Measurements from ENCODE around the gene DRICH1.
A peak's percentile ranks its signal among the peaks of the same experiment; 100 is the strongest.

Gene DRICH1

DNA sequence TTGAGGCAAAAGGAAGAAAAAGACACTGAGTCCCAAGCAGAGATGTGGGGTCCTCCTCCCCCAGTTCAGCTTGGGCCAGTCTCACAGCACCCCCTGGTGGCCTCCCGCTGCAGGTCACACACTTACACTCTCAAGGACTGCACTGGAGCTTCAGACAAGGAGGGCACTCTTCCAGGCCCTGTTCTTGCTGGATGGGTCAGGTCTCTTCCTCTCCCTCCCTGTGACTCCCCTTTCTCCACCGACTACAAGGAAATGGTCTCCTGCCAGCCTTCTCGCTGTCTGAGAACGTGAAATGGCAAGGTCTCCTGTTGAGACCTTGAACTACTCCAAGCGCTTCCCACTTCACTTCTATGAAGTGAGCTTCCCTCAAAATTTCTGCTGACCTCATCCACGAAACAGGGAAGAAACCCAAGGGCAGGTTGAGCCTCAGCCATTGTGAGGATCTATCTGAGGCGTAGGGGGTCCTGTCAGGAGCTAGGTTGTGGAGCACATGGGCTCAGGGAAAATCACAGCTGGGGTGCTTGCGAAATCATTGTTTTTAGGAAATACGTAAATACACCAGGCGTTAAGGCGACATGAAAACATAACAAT lies 40.8 kb downstream of the DRICH1 start:
- no peak for TF ChIP-seq ARNTL (CRISPR knock-in tag; IDR thresholded peaks at IDR 0.05; ENCODE audit: borderline replicate concordance, low read depth)
- TF ChIP-seq CSDC2 (CRISPR knock-in tag; IDR thresholded peaks at IDR 0.05): no peak
- TF ChIP-seq BACH2 (CRISPR knock-in tag; IDR thresholded peaks at IDR 0.05; ENCODE audit: borderline replicate concordance): no peak
- no peak for TF ChIP-seq ESRRG (CRISPR knock-in tag; IDR thresholded peaks at IDR 0.05)
- TF ChIP-seq ISL1 (CRISPR knock-in tag; IDR thresholded peaks at IDR 0.05): no peak
- no peak for TF ChIP-seq GLIS3 (CRISPR knock-in tag; IDR thresholded peaks at IDR 0.05)
- no peak for TF ChIP-seq POU6F1 (CRISPR knock-in tag; IDR thresholded peaks at IDR 0.05; ENCODE audit: borderline replicate concordance, low read depth)
- TF ChIP-seq, protein P1, sequence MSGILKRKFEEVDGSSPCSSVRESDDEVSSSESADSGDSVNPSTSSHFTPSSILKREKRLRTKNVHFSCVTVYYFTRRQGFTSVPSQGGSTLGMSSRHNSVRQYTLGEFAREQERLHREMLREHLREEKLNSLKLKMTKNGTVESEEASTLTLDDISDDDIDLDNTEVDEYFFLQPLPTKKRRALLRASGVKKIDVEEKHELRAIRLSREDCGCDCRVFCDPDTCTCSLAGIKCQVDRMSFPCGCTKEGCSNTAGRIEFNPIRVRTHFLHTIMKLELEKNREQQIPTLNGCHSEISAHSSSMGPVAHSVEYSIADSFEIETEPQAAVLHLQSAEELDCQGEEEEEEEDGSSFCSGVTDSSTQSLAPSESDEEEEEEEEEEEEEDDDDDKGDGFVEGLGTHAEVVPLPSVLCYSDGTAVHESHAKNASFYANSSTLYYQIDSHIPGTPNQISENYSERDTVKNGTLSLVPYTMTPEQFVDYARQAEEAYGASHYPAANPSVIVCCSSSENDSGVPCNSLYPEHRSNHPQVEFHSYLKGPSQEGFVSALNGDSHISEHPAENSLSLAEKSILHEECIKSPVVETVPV (CRISPR knock-in tag; IDR thresholded peaks at IDR 0.05): no peak
- no peak for TF ChIP-seq TOX (CRISPR knock-in tag; IDR thresholded peaks at IDR 0.05; ENCODE audit: borderline replicate concordance)
- TF ChIP-seq ZNF70 (CRISPR knock-in tag; IDR thresholded peaks at IDR 0.05): no peak
- TF ChIP-seq, protein P2, sequence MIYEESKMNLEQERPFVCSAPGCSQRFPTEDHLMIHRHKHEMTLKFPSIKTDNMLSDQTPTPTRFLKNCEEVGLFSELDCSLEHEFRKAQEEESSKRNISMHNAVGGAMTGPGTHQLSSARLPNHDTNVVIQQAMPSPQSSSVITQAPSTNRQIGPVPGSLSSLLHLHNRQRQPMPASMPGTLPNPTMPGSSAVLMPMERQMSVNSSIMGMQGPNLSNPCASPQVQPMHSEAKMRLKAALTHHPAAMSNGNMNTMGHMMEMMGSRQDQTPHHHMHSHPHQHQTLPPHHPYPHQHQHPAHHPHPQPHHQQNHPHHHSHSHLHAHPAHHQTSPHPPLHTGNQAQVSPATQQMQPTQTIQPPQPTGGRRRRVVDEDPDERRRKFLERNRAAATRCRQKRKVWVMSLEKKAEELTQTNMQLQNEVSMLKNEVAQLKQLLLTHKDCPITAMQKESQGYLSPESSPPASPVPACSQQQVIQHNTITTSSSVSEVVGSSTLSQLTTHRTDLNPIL (CRISPR knock-in tag; IDR thresholded peaks at IDR 0.05; ENCODE audit: low read depth): no peak
- peak; percentile 99 for ATAC-seq

DNA sequence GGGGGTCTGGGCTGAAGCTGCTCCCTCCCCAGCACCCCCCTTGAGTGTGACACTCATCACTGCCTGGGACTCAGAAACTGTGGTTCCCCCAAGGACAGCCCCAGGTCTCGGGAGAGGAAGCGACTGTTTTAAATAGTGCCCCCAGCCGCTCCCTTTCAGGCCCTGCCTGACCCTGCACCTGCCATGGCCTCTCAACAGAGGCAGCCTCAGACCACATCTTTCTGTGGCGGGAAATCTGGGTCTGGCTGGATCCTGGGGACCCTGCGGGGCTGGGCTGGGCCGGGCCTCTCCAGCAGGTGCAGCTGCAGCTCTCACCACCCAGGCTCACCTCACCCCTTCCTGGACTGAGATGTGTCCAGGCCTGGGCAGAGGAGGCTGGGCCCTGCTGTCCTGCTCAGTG lies 48.3 kb downstream of the DRICH1 start:
- TF ChIP-seq, protein P1 (CRISPR knock-in tag; IDR thresholded peaks at IDR 0.05): no peak
- TF ChIP-seq TOX (CRISPR knock-in tag; IDR thresholded peaks at IDR 0.05; ENCODE audit: borderline replicate concordance): no peak
- TF ChIP-seq ESRRG (CRISPR knock-in tag; IDR thresholded peaks at IDR 0.05): no peak
- TF ChIP-seq ISL1 (CRISPR knock-in tag; IDR thresholded peaks at IDR 0.05): no peak
- ATAC-seq: no peak

DNA sequence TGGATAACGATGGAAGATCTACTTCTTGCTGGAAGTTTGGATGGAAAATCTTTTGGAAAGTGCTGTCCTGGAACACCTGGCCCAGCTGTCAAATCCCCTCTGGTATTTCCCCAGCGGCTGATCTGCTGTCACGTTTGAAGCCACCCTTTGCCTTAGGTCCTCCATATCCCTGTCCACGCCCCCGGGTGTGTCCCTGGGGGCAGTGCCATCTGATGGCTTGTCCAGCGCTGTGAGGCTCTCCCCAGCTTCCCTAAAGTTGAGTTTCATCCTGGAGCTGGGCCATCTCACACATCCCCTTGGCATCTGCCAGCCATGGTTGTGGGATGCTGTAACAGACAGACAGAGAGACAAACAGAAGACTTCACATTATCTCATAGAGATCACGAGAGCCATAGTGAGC lies 49.0 kb downstream of the DRICH1 start:
- ATAC-seq: no peak

More for the DNA sequence above, 49.0 kb downstream of the DRICH1 start:
- TF ChIP-seq PATZ1 (CRISPR knock-in tag; IDR thresholded peaks at IDR 0.05; ENCODE audit: borderline replicate concordance) (no peak), ZFP30 (CRISPR knock-in tag; IDR thresholded peaks at IDR 0.05) (no peak), POU6F1 (CRISPR knock-in tag; IDR thresholded peaks at IDR 0.05; ENCODE audit: borderline replicate concordance, low read depth) (no peak), CSDC2 (CRISPR knock-in tag; IDR thresholded peaks at IDR 0.05) (no peak), TOX (CRISPR knock-in tag; IDR thresholded peaks at IDR 0.05; ENCODE audit: borderline replicate concordance) (no peak), ISL1 (CRISPR knock-in tag; IDR thresholded peaks at IDR 0.05) (no peak), OSR1 (CRISPR knock-in tag; IDR thresholded peaks at IDR 0.05) (no peak), TCF4 (CRISPR knock-in tag; IDR thresholded peaks at IDR 0.05; ENCODE audit: borderline replicate concordance) (no peak), GLIS3 (CRISPR knock-in tag; IDR thresholded peaks at IDR 0.05) (no peak), ARNTL (CRISPR knock-in tag; IDR thresholded peaks at IDR 0.05; ENCODE audit: borderline replicate concordance, low read depth) (no peak), TSHZ2 (CRISPR knock-in tag; IDR thresholded peaks at IDR 0.05) (no peak), PPARA (CRISPR knock-in tag; IDR thresholded peaks at IDR 0.05; ENCODE audit: borderline replicate concordance) (no peak), ZC3H10 (CRISPR knock-in tag; IDR thresholded peaks at IDR 0.05) (no peak)
- TF ChIP-seq, protein P1 (CRISPR knock-in tag; IDR thresholded peaks at IDR 0.05): no peak
- TF ChIP-seq, protein P2 (CRISPR knock-in tag; IDR thresholded peaks at IDR 0.05; ENCODE audit: low read depth): no peak

All from SK-N-SH treated with all-trans-retinoic acid at 6 μM for 48 hours (cell line).